OCI-LY3 (cell line): Measurements from ENCODE around the gene DENND1A.

Source experiments
- H2AFZ ChIP-seq: fragments of 200-600, 300-600 bp; shearing (Covaris generic); 2 replicates; pipeline ENCODE4 v1.6.0; 2014; ENCODE audit warnings: antibody characterized with exemption, low read depth, low read length
- H3K27ac ChIP-seq: fragments of 200-600, 300-600 bp; sonication (generic); 2 replicates; pipeline ENCODE4 v1.5.1; 2014; ENCODE audit warnings: mild to moderate bottlenecking, low read length, moderate library complexity, mixed read lengths
- H3K27me3 ChIP-seq: fragments of 200-600, 300-600 bp; sonication (generic); 2 replicates; pipeline ENCODE4 v1.6.1; 2014; ENCODE audit warnings: low read depth, low read length, mixed read lengths
- H3K36me3 ChIP-seq: fragments of 200-600, 300-600 bp; sonication (generic); replicated peaks from 2 replicates; pipeline ENCODE3; 2014; ENCODE audit warnings: low read depth, low read length, mixed read lengths
- H3K4me1 ChIP-seq: fragments of 300-600, 200-600 bp; sonication (generic); 2 replicates; pipeline ENCODE4 v1.6.1; 2014; ENCODE audit warnings: low read length, mixed read lengths
- H3K4me2 ChIP-seq: fragments of 200-600, 300-600 bp; sonication (generic); 2 replicates; pipeline ENCODE4 v1.6.1; 2014; ENCODE audit warnings: low read length, mixed read lengths
- H3K4me3 ChIP-seq: fragments of 300-600, 200-600 bp; sonication (generic); 2 replicates; pipeline ENCODE4 v1.5.1; 2014; ENCODE audit warnings: antibody characterized with exemption, mild to moderate bottlenecking, low read length, moderate library complexity
- H3K79me2 ChIP-seq: fragments of 300-600, 200-600 bp; shearing (Covaris generic); 2 replicates; pipeline ENCODE4 v1.6.1; 2014; ENCODE audit warnings: mild to moderate bottlenecking, low read length, mixed read lengths
- H3K9ac ChIP-seq: fragments of 300-600, 200-600 bp; shearing (Covaris generic); 2 replicates; pipeline ENCODE4 v1.6.0; 2014; ENCODE audit warnings: mild to moderate bottlenecking, low read length, moderate library complexity
- H3K9me3 ChIP-seq: fragments of 200-600, 300-600 bp; shearing (Covaris generic); 2 replicates; pipeline ENCODE4 v1.6.1; 2014; ENCODE audit warnings: low read length, mixed read lengths; ENCODE audit not compliant: insufficient read depth
- H4K20me1 ChIP-seq: fragments of 200-600, 300-600 bp; sonication (generic); 2 replicates; pipeline ENCODE4 v1.6.1; 2016; ENCODE audit warnings: low read length, mixed read lengths; ENCODE audit not compliant: insufficient read depth
- CTCF ChIP-seq: fragments of 200-600, 300-600 bp; sonication (generic); IDR thresholded peaks from 2 replicates; pipeline ENCODE4 v1.5.1; 2014; ENCODE audit warnings: antibody characterized with exemption, low read length, low read depth
- EZH2phosphoT487 ChIP-seq: fragments of 200-600 bp; shearing (Covaris generic); IDR thresholded peaks from 2 replicates; pipeline ENCODE4 v1.6.1; 2018; ENCODE audit warnings: antibody characterized with exemption, mixed run types, low read depth

DENND1A gene

GRCh38 chr9:123445116-123445515, 484.8 kb downstream of the DENND1A start:
- TF ChIP-seq EZH2phosphoT487: no peak
- TF ChIP-seq CTCF: no peak
- no peaks in the 10 kb centered on the region for H4K20me1 ChIP-seq

GRCh38 chr9:123441769-123442168, 488.2 kb downstream of the DENND1A start:
- Histone ChIP-seq H2AFZ (no peak overlapping the region), H4K20me1 (no peaks in the 10 kb centered on the region), H3K36me3 (peaks cover 19% of the 10 kb centered on the region), H3K27ac (no peak overlapping the region), H3K9me3 (no peaks in the 10 kb centered on the region), H3K4me3 (no peak overlapping the region), H3K9ac (no peak overlapping the region), H3K27me3 (no peaks in the 10 kb centered on the region), H3K4me2 (no peak overlapping the region), H3K79me2 (no peaks in the 10 kb centered on the region), H3K4me1 (no peaks in the 10 kb centered on the region)
- no peak for TF ChIP-seq CTCF
- no peak for TF ChIP-seq EZH2phosphoT487

More at GRCh38 chr9:123445116-123445515, 484.8 kb downstream of the DENND1A start:
- H3K9me3 ChIP-seq: no peaks in the 10 kb centered on the region
- H3K4me3 ChIP-seq: no peak overlapping the region
- H3K9ac ChIP-seq: no peak overlapping the region
- peaks cover 5% of the 10 kb centered on the region for H3K36me3 ChIP-seq
- no peaks in the 10 kb centered on the region for H3K79me2 ChIP-seq
- H3K27me3 ChIP-seq: no peaks in the 10 kb centered on the region
- no peaks in the 10 kb centered on the region for H3K4me1 ChIP-seq
- no peak overlapping the region for H2AFZ ChIP-seq
- H3K4me2 ChIP-seq: no peak overlapping the region
- H3K27ac ChIP-seq: no peak overlapping the region

- no peaks in the 10 kb centered on the region for H3K79me2 ChIP-seq
- TF ChIP-seq EZH2phosphoT487 (no peak), CTCF (no peak)
Measured at GRCh38 chr9:123440256-123440655, 489.7 kb downstream of the DENND1A start.

GRCh38 chr9:123438821-123439220, 491.1 kb downstream of the DENND1A start:
- H3K9ac ChIP-seq: no peak overlapping the region
- no peaks in the 10 kb centered on the region for H3K79me2 ChIP-seq
- no peaks in the 10 kb centered on the region for H3K9me3 ChIP-seq
- no peaks in the 10 kb centered on the region for H4K20me1 ChIP-seq
- H3K4me2 ChIP-seq: no peak overlapping the region
- TF ChIP-seq EZH2phosphoT487: no peak
- no peak for TF ChIP-seq CTCF
- H3K36me3 ChIP-seq: peaks cover 31% of the 10 kb centered on the region
- H3K4me1 ChIP-seq: no peaks in the 10 kb centered on the region
- H2AFZ ChIP-seq: no peak overlapping the region
- H3K27ac ChIP-seq: no peak overlapping the region
- no peak overlapping the region for H3K4me3 ChIP-seq
- H3K27me3 ChIP-seq: no peaks in the 10 kb centered on the region

More at GRCh38 chr9:123440256-123440655, 489.7 kb downstream of the DENND1A start:
- no peak overlapping the region for H3K27ac ChIP-seq
- no peak overlapping the region for H3K9ac ChIP-seq
- H3K4me3 ChIP-seq: no peak overlapping the region
- no peak overlapping the region for H2AFZ ChIP-seq
- peaks cover 30% of the 10 kb centered on the region for H3K36me3 ChIP-seq
- no peaks in the 10 kb centered on the region for H3K4me1 ChIP-seq
- H3K4me2 ChIP-seq: no peak overlapping the region
- H4K20me1 ChIP-seq: no peaks in the 10 kb centered on the region
- no peaks in the 10 kb centered on the region for H3K27me3 ChIP-seq
- no peaks in the 10 kb centered on the region for H3K9me3 ChIP-seq
